SH-SY5Y (cell line): ENCODE measurements around the gene TCEAL8.

Experiments
- GATA2 ChIP-seq: IDR thresholded peaks from 2 replicates; pipeline ENCODE4 v1.6.1; 2011; ENCODE audit warnings: mild to moderate bottlenecking, low read depth, low read length
- GATA3 ChIP-seq: IDR thresholded peaks from 2 replicates; pipeline ENCODE4 v1.6.1; 2011; ENCODE audit warnings: low read depth, mild to moderate bottlenecking, low read length, moderate library complexity

GRCh38 chrX:103254921-103255493, at the start of gene TCEAL8:
- no peak for TF ChIP-seq GATA2
- no peak for TF ChIP-seq GATA3
